Stimulated activated CD4-positive, alpha-beta T cell treated with anti-CD3 and anti-CD28 coated beads, Interleukin-2, amount 100 ng/mL, for 48 hours (primary cell): ENCODE measurements around the gene ITFG2.
"Not testable (repeated sequence)": the region's sequence is repeated elsewhere in the genome, so short reads cannot be mapped to it uniquely, and the experiment has no call there.

Source experiments
- DNase-seq, 2 donors: peaks; one replicate each; pipeline ENCODE4 v3.0.0-alpha.2; 2020

ITFG2 gene

GRCh38 chr12:2812290-2813213 is at the start of gene ITFG2:
Gene ITFG2, plus strand, starts transcription at chr12:2812668. Its CDS starts 93 bp downstream, at chr12:2812761.
- DNase-seq, result peak; percentile 86 to 90

- DNase-seq, result no peak
These were observed 48.1 kb upstream of the ITFG2 start for GRCh38 chr12:2764398-2764797.

GRCh38 chr12:2765052-2765451 is 47.4 kb upstream of the ITFG2 start:
- no peak for DNase-seq

- DNase-seq, result no peak
These were observed 46.9 kb upstream of the ITFG2 start for GRCh38 chr12:2765608-2766007.

GRCh38 chr12:2768224-2768961 is 44.1 kb upstream of the ITFG2 start:
- no peak for DNase-seq

GRCh38 chr12:2769866-2770533 is 42.5 kb upstream of the ITFG2 start:
- DNase-seq, result no peak

GRCh38 chr12:2770544-2770943 is 41.9 kb upstream of the ITFG2 start:
- DNase-seq, result not testable (repeated sequence)

GRCh38 chr12:2772370-2772769 is 40.1 kb upstream of the ITFG2 start:
- DNase-seq, result no peak

GRCh38 chr12:2773199-2773875 is 39.1 kb upstream of the ITFG2 start:
- no peak for DNase-seq

- DNase-seq, result no peak
These were observed 37.0 kb upstream of the ITFG2 start for GRCh38 chr12:2775431-2775830.

- no peak for DNase-seq
These were observed 36.2 kb upstream of the ITFG2 start for GRCh38 chr12:2776129-2776806.

- no peak for DNase-seq
These were observed 33.2 kb upstream of the ITFG2 start for GRCh38 chr12:2779281-2779680.

- DNase-seq, result peak; percentile 47 to 48
These were observed 28.4 kb upstream of the ITFG2 start for GRCh38 chr12:2783936-2784600.

GRCh38 chr12:2785017-2785416 is 27.5 kb upstream of the ITFG2 start:
- no peak for DNase-seq

GRCh38 chr12:2791089-2791488 is 21.4 kb upstream of the ITFG2 start:
- no peak for DNase-seq

- DNase-seq, result no peak
These were observed 19.6 kb upstream of the ITFG2 start for GRCh38 chr12:2792671-2793500.

GRCh38 chr12:2793561-2793960 is 18.9 kb upstream of the ITFG2 start:
- no peak for DNase-seq

- peak in 1 of 2 donors; percentile 22 for DNase-seq
These were observed 18.2 kb upstream of the ITFG2 start for GRCh38 chr12:2794191-2794735.

GRCh38 chr12:2794736-2795289 is 17.7 kb upstream of the ITFG2 start, which contains the start of gene FKBP4:
Gene FKBP4, plus strand, starts transcription at chr12:2794970. Its CDS starts 170 bp downstream, at chr12:2795140.
- DNase-seq, result peak; percentile 78 to 82
